ENCODE measurements around the gene PIEZO2.

GRCh38 chr18:10724666-10725065, 424.7 kb downstream of the PIEZO2 start:
- TF ChIP-seq CTCF (conservative IDR thresholded peaks at IDR 0.05) = no peak
- no peak for TF ChIP-seq ZFX (IDR thresholded peaks at IDR 0.05)

All from C4-2B (cell line).